ENCODE results near the gene GRAMD1B. TPM values are rescaled to one million over a fixed set of nuclear protein-coding genes. Genes with fewer than 3 reads are reported as not detected.

Gene GRAMD1B
- total and polyA plus RNA-seq, 2 donors from 2014 or later: 4.4 to 18.2 TPM

DNA sequence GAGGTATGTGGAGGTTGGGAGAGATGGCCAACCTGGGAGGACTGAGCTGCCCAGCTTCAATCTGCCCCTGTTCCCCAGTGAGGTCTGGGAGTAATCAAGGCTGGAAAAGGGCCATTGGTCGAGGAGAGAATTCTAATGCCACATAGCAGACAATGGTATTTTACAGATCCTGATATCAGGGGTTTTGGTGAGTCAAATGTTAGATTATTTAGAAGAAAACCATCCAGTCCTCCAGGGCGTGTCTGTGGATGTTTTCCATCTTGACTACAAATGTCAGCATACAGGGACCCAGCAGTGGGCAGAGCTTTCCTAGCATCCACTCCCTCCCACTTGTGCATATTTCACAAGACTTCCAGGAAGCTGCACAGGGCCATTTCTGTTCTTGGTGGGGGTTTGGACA is 116.4 kb downstream of the GRAMD1B start:
- FAIRE-seq: no peak

DNA sequence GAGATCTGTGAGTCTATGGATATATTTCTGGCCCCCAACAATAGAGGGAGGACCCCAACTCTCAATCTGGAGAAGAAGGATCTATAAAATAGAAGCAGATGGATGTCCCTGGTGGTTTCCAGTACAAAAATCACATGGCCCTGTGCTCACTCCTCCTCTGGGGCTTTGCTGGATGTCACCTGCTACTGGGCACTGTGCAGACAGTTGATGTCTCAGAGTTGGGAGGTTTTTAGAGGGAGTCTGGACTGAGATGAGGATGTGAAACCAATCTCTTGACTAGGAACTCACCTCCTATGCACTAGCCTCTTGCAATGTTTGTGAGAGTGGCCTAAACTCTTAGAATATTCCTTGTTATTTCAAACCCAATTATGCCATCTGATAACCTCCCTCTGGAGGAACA is 117.1 kb downstream of the GRAMD1B start:
- no peaks in the 10 kb centered on the region for H3K9me3 ChIP-seq (ENCODE audit: control insufficient read depth in 2 of 3, insufficient read depth in 1 of 3, low read length in 3 of 3)
- H3K27me3 ChIP-seq (ENCODE audit: control insufficient read depth, insufficient read depth, low read length): no peaks in the 10 kb centered on the region
- no peak overlapping the region for H3K4me3 ChIP-seq (ENCODE audit: low read length in 3 of 3)
- FAIRE-seq: no peak
- H3K9ac ChIP-seq (ENCODE audit: low read length in 3 of 3): no peak overlapping the region
- H3K27ac ChIP-seq (ENCODE audit: low read depth in 2 of 2, low read length in 2 of 2): no peak overlapping the region
- TF ChIP-seq, protein P1, sequence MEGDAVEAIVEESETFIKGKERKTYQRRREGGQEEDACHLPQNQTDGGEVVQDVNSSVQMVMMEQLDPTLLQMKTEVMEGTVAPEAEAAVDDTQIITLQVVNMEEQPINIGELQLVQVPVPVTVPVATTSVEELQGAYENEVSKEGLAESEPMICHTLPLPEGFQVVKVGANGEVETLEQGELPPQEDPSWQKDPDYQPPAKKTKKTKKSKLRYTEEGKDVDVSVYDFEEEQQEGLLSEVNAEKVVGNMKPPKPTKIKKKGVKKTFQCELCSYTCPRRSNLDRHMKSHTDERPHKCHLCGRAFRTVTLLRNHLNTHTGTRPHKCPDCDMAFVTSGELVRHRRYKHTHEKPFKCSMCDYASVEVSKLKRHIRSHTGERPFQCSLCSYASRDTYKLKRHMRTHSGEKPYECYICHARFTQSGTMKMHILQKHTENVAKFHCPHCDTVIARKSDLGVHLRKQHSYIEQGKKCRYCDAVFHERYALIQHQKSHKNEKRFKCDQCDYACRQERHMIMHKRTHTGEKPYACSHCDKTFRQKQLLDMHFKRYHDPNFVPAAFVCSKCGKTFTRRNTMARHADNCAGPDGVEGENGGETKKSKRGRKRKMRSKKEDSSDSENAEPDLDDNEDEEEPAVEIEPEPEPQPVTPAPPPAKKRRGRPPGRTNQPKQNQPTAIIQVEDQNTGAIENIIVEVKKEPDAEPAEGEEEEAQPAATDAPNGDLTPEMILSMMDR (IDR thresholded peaks at IDR 0.05; ENCODE audit: borderline replicate concordance, extremely low read depth, insufficient read depth): no peak
- intact Hi-C loops (cut with DNase I): no loop called here
- H3K36me3 ChIP-seq (ENCODE audit: control insufficient read depth in 2 of 3, insufficient read depth in 3 of 3, low read length in 3 of 3): no peaks in the 10 kb centered on the region
- H3K4me1 ChIP-seq (ENCODE audit: control insufficient read depth in 2 of 3, insufficient read depth in 2 of 3, low read depth in 1 of 3, low read length in 3 of 3): peaks cover 0 to 11% (median 0%) of the 10 kb centered on the region in 3 donors
- no peak for DNase-seq

More for the DNA sequence above, 116.4 kb downstream of the GRAMD1B start:
- intact Hi-C loops (cut with DNase I): no loop called here
- TF ChIP-seq, protein P1 (IDR thresholded peaks at IDR 0.05; ENCODE audit: borderline replicate concordance, extremely low read depth, insufficient read depth): no peak
- Histone ChIP-seq H3K9ac (ENCODE audit: low read length in 3 of 3) (no peak overlapping the region), H3K27ac (ENCODE audit: low read depth in 2 of 2, low read length in 2 of 2) (no peak overlapping the region), H3K4me1 (ENCODE audit: control insufficient read depth in 2 of 3, insufficient read depth in 2 of 3, low read depth in 1 of 3, low read length in 3 of 3) (peaks cover 0 to 11% (median 0%) of the 10 kb centered on the region in 3 donors), H3K4me3 (ENCODE audit: low read length in 3 of 3) (no peak overlapping the region), H3K27me3 (ENCODE audit: control insufficient read depth, insufficient read depth, low read length) (no peaks in the 10 kb centered on the region), H3K9me3 (ENCODE audit: control insufficient read depth in 2 of 3, insufficient read depth in 1 of 3, low read length in 3 of 3) (no peaks in the 10 kb centered on the region), H3K36me3 (ENCODE audit: control insufficient read depth in 2 of 3, insufficient read depth in 3 of 3, low read length in 3 of 3) (no peaks in the 10 kb centered on the region)
- DNase-seq: no peak

DNA sequence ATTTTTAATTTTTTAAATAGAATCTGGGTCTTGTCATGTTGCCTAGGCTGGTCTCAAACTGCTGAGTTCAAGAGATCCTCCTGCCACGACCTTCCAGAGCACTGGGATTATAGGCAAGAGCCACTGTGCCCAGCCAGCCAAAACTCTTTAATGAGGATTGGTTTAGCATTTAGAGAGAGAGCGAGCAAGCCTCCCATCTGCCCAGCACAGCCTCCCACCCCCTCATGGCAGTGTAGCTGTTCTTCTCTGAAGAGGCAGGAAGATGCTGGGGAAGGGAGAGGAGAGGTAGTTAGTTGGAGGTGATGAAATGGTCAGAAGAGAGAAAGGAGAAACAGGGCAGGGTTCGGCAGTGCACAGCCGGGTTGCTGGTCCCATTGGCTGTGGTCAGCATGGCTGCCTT is 118.7 kb downstream of the GRAMD1B start:
- H3K4me1 ChIP-seq (ENCODE audit: control insufficient read depth in 2 of 3, insufficient read depth in 2 of 3, low read depth in 1 of 3, low read length in 3 of 3): peaks cover 0 to 6% (median 0%) of the 10 kb centered on the region in 3 donors
- DNase-seq (no peak), FAIRE-seq (no peak)
- H3K27ac ChIP-seq (ENCODE audit: low read depth in 2 of 2, low read length in 2 of 2): no peak overlapping the region
- H3K9me3 ChIP-seq (ENCODE audit: control insufficient read depth in 2 of 3, insufficient read depth in 1 of 3, low read length in 3 of 3): no peaks in the 10 kb centered on the region
- no peak overlapping the region for H3K4me3 ChIP-seq (ENCODE audit: low read length in 3 of 3)
- no peaks in the 10 kb centered on the region for H3K27me3 ChIP-seq (ENCODE audit: control insufficient read depth, insufficient read depth, low read length)
- no peaks in the 10 kb centered on the region for H3K36me3 ChIP-seq (ENCODE audit: control insufficient read depth in 2 of 3, insufficient read depth in 3 of 3, low read length in 3 of 3)
- intact Hi-C loops (cut with DNase I): no loop called here
- H3K9ac ChIP-seq (ENCODE audit: low read length in 3 of 3): no peak overlapping the region
- TF ChIP-seq, protein P1 (IDR thresholded peaks at IDR 0.05; ENCODE audit: borderline replicate concordance, extremely low read depth, insufficient read depth): no peak

Data from kidney (tissue), 14 donors.